CD4-positive, CD25-positive, alpha-beta regulatory T cell (primary cell): ENCODE data around the gene ANK3. TPM values are rescaled to one million over a fixed set of nuclear protein-coding genes. Genes with fewer than 3 reads are reported as not detected.

Experiments used
- ATAC-seq, 2 donors: fragments of 150-1000 bp; cut with Tn5 transposase; one replicate each; pipeline ENCODE4 v1.10.0; 2021; ENCODE audit warnings: low read depth in 2 of 2, moderate number of reproducible peaks in 2 of 2, moderate library complexity in 1 of 2
- DNase-seq, 3 donors: peaks; one replicate each; pipeline versions ENCODE4 v3.0.0 to v3.0.0-alpha.2; 2012 to 2022; ENCODE audit warnings: mixed read lengths in 1 of 3
- H3K27ac ChIP-seq: one replicate; pipeline ENCODE4 v1.7.0; 2013; ENCODE audit warnings: mild to moderate bottlenecking, low read length; ENCODE audit not compliant: insufficient read depth, poor library complexity, severe bottlenecking
- H3K27me3 ChIP-seq: one replicate; pipeline ENCODE4 v1.7.0; 2013; ENCODE audit warnings: low read length; ENCODE audit not compliant: control insufficient read depth, insufficient read depth
- H3K36me3 ChIP-seq: one replicate; pipeline ENCODE4 v1.7.0; 2013; ENCODE audit warnings: mild to moderate bottlenecking, low read length, moderate library complexity; ENCODE audit not compliant: control insufficient read depth, insufficient read depth
- H3K4me1 ChIP-seq: 2 replicates; pipeline ENCODE4 v1.7.0; 2013; ENCODE audit warnings: mild to moderate bottlenecking, low read length; ENCODE audit not compliant: insufficient read depth, control insufficient read depth, poor library complexity, severe bottlenecking
- H3K4me3 ChIP-seq: one replicate; pipeline ENCODE4 v1.7.0; 2013; ENCODE audit warnings: low read depth, mild to moderate bottlenecking, low read length, moderate library complexity
- H3K9me3 ChIP-seq, 2 experiments: 1 replicate in 1 of 2; 2 replicates in 1 of 2; pipeline ENCODE4 v1.7.0; 2013; ENCODE audit warnings: low read length in 2 of 2, mild to moderate bottlenecking in 1 of 2, moderate library complexity in 1 of 2; ENCODE audit not compliant: control insufficient read depth in 2 of 2
- H3K27ac Mint-ChIP-seq, 3 donors: one replicate each; pipeline ENCODE4 v1.8.0; 2020 to 2022; ENCODE audit warnings: mild to moderate bottlenecking in 3 of 3, mixed read lengths in 3 of 3, moderate library complexity in 2 of 3
- H3K27me3 Mint-ChIP-seq: one replicate; pipeline ENCODE4 v1.8.0; 2022; ENCODE audit warnings: mild to moderate bottlenecking, mixed read lengths
- H3K36me3 Mint-ChIP-seq: one replicate; pipeline ENCODE4 v1.8.0; 2020; ENCODE audit warnings: mixed read lengths
- H3K4me1 Mint-ChIP-seq, 4 donors: one replicate each; pipeline ENCODE4 v1.8.0; 2020 to 2022; ENCODE audit warnings: mixed read lengths in 4 of 4, mild to moderate bottlenecking in 1 of 4
- H3K4me3 Mint-ChIP-seq, 4 donors: one replicate each; pipeline ENCODE4 v1.8.0; 2020 to 2022; ENCODE audit warnings: mild to moderate bottlenecking in 4 of 4, mixed read lengths in 4 of 4, moderate library complexity in 3 of 4
- H3K9me3 Mint-ChIP-seq, 7 donors: one replicate each; pipeline ENCODE4 v1.8.0; 2020 to 2022; ENCODE audit warnings: mixed read lengths in 7 of 7, mild to moderate bottlenecking in 3 of 7, moderate library complexity in 2 of 7
- polyA plus RNA-seq, 4 donors: library from polyadenylated mRNA; unstranded; fragments of 300-500 nt; fragmentation: Illumina TruSeq; gene quantifications; one replicate each; pipeline ENCODE4 v1.2.3, GENCODE V29; 2021
- total RNA-seq: library from RNA; stranded (reverse); gene quantifications from one replicate; pipeline ENCODE4 v1.2.3, GENCODE V29; 2022

The ANK3 gene
- total and polyA plus RNA-seq, 5 donors from 2014 or later, result 1.8 to 32.6 (median 3.1) TPM

DNA sequence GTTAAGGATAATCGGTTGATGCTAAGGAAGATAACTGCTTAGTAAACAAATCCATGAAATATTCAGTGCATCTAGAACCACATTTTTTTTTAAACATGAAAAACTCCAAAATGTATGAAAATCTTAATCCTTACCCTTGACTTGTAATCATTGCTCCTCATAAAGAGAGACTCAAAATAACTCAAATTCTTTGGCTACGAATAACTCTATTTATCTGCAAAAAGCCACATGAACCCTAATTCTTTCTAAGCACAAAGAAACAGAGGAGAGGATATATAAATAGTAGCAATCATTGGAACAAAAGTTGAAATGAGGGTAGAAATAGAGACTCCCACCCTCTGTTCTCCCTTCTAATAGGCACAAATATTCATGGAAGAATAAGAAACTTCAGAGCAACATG, 40.2 kb downstream of the ANK3 start:
- H3K9me3 Mint-ChIP-seq, result peaks cover 0 to 2% (median 0%) of the 10 kb centered on the region in 7 donors
- Histone ChIP-seq H3K4me1 (no peaks in the 10 kb centered on the region), H3K36me3 (no peaks in the 10 kb centered on the region), H3K27ac (no peak overlapping the region), H3K27me3 (no peaks in the 10 kb centered on the region), H3K4me3 (no peak overlapping the region), H3K9me3 (no peaks in the 10 kb centered on the region)
- DNase-seq (no peak), ATAC-seq (no peak)
- H3K36me3 Mint-ChIP-seq, result no peaks in the 10 kb centered on the region
- no peaks in the 10 kb centered on the region for H3K4me1 Mint-ChIP-seq
- H3K4me3 Mint-ChIP-seq, result no peak overlapping the region
- H3K27me3 Mint-ChIP-seq, result no peaks in the 10 kb centered on the region
- no peak overlapping the region for H3K27ac Mint-ChIP-seq

DNA sequence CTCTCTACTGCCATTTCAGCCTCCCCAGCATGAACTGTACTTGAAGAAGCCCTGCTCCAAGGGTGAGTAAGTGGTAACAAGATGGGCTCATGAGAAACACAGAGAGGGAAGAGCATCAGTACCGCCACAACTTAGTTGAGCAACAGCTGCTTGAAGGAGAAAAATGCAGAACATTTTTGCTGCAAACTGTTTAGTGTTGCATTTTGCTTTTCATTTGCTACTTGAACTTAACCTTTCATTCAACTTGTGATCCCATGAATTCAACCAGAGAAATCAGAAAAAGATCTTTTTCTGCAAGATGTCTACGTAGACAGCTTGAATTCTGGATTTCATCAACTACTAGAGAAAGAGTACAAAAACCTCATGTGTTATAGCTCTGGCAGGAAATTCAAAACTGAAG, 40.7 kb downstream of the ANK3 start:
- Histone ChIP-seq H3K27me3 (no peaks in the 10 kb centered on the region), H3K9me3 (no peaks in the 10 kb centered on the region), H3K27ac (no peak overlapping the region), H3K4me3 (no peak overlapping the region), H3K4me1 (no peaks in the 10 kb centered on the region), H3K36me3 (no peaks in the 10 kb centered on the region)
- H3K36me3 Mint-ChIP-seq, result no peaks in the 10 kb centered on the region
- no peaks in the 10 kb centered on the region for H3K4me1 Mint-ChIP-seq
- no peak overlapping the region for H3K4me3 Mint-ChIP-seq
- H3K9me3 Mint-ChIP-seq, result peaks cover 0 to 2% (median 0%) of the 10 kb centered on the region in 7 donors
- no peak overlapping the region for H3K27ac Mint-ChIP-seq
- ATAC-seq (no peak), DNase-seq (no peak)
- no peaks in the 10 kb centered on the region for H3K27me3 Mint-ChIP-seq

DNA sequence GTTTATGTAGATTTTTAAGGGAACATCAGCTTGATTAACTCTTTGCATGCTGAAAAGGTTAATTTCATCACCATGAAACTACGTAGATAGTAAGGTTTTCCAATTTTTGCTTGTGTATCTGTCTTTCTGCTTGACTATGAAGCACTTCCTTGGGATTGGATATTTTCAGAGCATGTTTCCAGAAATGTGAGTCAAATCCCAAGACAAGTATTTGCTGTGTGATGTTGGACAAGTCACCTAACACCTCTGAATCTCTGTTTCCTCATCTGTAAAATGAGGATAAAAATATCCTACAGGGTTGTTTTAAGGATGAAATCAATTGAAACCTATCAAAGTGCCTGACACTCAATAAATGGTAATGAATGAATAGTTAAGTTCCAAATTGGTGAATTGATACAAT, 42.4 kb downstream of the ANK3 start:
- Histone ChIP-seq H3K27ac (no peak overlapping the region), H3K4me1 (no peaks in the 10 kb centered on the region), H3K36me3 (no peaks in the 10 kb centered on the region), H3K4me3 (no peak overlapping the region), H3K27me3 (no peaks in the 10 kb centered on the region), H3K9me3 (no peaks in the 10 kb centered on the region)
- no peaks in the 10 kb centered on the region for H3K36me3 Mint-ChIP-seq
- H3K4me3 Mint-ChIP-seq, result no peak overlapping the region
- H3K9me3 Mint-ChIP-seq, result peaks cover 0 to 2% (median 0%) of the 10 kb centered on the region in 7 donors
- no peak for DNase-seq
- no peak overlapping the region for H3K27ac Mint-ChIP-seq
- no peaks in the 10 kb centered on the region for H3K27me3 Mint-ChIP-seq
- ATAC-seq, result no peak
- H3K4me1 Mint-ChIP-seq, result no peaks in the 10 kb centered on the region

DNA sequence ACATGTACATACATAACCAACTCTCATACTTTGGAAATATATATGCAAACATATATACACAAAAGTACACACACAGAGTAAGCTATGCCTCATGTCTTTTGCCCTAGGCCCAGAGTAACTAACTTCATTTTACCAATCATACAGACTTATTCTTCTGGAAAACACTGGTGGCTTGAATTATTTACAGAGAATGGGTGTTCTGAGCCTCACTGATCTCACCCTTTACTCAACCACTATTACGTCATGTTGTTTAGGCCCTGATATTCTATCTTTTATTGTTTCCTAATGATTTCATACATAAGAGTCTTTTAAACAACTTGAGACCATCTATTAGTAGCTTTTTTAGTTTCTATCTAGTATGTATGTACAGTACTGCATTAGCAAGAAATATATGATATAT, 43.0 kb downstream of the ANK3 start:
- Mint-ChIP-seq H3K27me3 (no peaks in the 10 kb centered on the region), H3K36me3 (no peaks in the 10 kb centered on the region), H3K27ac (no peak overlapping the region), H3K9me3 (peaks cover 0 to 2% (median 0%) of the 10 kb centered on the region in 7 donors), H3K4me3 (no peak overlapping the region), H3K4me1 (no peaks in the 10 kb centered on the region)
- no peaks in the 10 kb centered on the region for H3K36me3 ChIP-seq
- H3K27me3 ChIP-seq, result no peaks in the 10 kb centered on the region
- no peak overlapping the region for H3K4me3 ChIP-seq
- no peak for DNase-seq
- H3K27ac ChIP-seq, result no peak overlapping the region
- no peak for ATAC-seq
- no peaks in the 10 kb centered on the region for H3K4me1 ChIP-seq
- H3K9me3 ChIP-seq, result no peaks in the 10 kb centered on the region

DNA sequence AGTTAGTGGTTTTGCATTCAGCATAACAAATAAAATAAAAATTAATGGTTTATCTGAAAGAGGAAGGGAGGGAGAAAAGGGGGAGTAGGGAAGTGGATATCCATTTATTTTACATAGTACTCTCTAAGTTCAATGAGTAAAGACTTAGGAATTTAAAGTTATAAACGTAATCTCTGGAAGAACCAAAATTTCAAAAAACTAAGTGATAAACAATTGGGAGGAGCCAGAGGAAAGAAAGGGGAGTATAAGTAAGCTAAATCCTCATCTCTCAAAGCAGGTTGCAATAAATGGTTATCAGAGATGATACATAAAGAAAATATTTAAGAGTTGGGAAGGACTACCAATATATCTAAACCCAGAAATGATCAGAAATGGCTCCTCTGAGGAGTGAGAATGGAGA, 46.4 kb downstream of the ANK3 start:
- no peak overlapping the region for H3K27ac ChIP-seq
- no peaks in the 10 kb centered on the region for H3K9me3 ChIP-seq
- ATAC-seq (no peak), DNase-seq (no peak)
- H3K9me3 Mint-ChIP-seq, result no peaks in the 10 kb centered on the region
- no peaks in the 10 kb centered on the region for H3K36me3 ChIP-seq
- no peaks in the 10 kb centered on the region for H3K4me1 Mint-ChIP-seq
- no peak overlapping the region for H3K4me3 Mint-ChIP-seq
- no peaks in the 10 kb centered on the region for H3K27me3 Mint-ChIP-seq
- no peaks in the 10 kb centered on the region for H3K27me3 ChIP-seq
- H3K27ac Mint-ChIP-seq, result no peak overlapping the region
- H3K4me1 ChIP-seq, result no peaks in the 10 kb centered on the region
- no peak overlapping the region for H3K4me3 ChIP-seq
- H3K36me3 Mint-ChIP-seq, result no peaks in the 10 kb centered on the region

DNA sequence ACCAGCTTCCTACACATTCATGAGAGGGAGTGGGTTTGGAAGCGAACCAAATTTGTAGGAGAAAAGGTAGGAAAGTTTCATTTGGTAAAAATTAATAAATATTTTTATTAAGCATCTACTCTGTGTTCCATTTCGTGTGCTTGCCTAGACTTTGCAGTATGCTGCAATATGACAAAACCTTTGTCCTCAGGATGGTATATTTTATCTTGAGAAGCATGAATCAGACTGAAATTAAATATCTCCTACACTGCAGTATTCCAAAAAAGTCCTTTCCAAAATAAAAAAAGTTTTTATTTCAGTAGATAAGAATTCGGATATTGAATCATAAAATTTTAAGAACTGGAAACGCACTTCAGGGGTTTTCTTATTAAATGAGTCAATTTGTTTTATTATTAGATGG, 47.7 kb downstream of the ANK3 start:
- Histone ChIP-seq H3K9me3 (no peaks in the 10 kb centered on the region), H3K36me3 (no peaks in the 10 kb centered on the region), H3K27me3 (no peaks in the 10 kb centered on the region), H3K4me3 (no peak overlapping the region), H3K27ac (no peak overlapping the region), H3K4me1 (no peaks in the 10 kb centered on the region)
- Mint-ChIP-seq H3K4me1 (no peaks in the 10 kb centered on the region), H3K9me3 (peaks cover 0 to 2% (median 0%) of the 10 kb centered on the region in 7 donors), H3K36me3 (no peaks in the 10 kb centered on the region), H3K27me3 (no peaks in the 10 kb centered on the region), H3K27ac (no peak overlapping the region), H3K4me3 (no peak overlapping the region)
- DNase-seq (no peak), ATAC-seq (no peak)

DNA sequence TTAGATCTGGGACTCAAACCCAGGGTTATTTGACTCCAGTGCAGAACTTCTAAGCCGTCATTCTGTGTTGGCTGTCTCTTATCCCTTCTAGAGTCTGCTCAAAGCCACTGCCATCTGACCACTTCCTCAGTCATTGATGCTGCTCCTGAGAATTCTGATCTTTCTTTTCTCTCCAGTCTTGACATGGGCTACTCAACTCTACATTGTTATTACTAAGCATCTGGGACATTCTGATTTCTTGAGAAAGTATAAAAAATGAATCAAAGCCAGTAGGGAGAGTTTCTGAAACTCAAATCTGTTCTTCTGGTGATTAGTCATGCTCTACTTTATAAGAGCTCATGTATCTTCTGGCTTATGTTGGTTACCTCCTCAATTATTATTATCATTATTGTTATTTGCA, 48.7 kb downstream of the ANK3 start:
- no peak overlapping the region for H3K27ac Mint-ChIP-seq
- DNase-seq, result no peak
- Histone ChIP-seq H3K4me1 (no peaks in the 10 kb centered on the region), H3K27ac (no peak overlapping the region), H3K4me3 (no peak overlapping the region), H3K9me3 (no peaks in the 10 kb centered on the region), H3K27me3 (no peaks in the 10 kb centered on the region), H3K36me3 (no peaks in the 10 kb centered on the region)
- H3K36me3 Mint-ChIP-seq, result no peaks in the 10 kb centered on the region
- no peak for ATAC-seq
- H3K4me1 Mint-ChIP-seq, result no peaks in the 10 kb centered on the region
- no peaks in the 10 kb centered on the region for H3K27me3 Mint-ChIP-seq
- H3K9me3 Mint-ChIP-seq, result peaks cover 0 to 2% (median 0%) of the 10 kb centered on the region in 7 donors
- no peak overlapping the region for H3K4me3 Mint-ChIP-seq

DNA sequence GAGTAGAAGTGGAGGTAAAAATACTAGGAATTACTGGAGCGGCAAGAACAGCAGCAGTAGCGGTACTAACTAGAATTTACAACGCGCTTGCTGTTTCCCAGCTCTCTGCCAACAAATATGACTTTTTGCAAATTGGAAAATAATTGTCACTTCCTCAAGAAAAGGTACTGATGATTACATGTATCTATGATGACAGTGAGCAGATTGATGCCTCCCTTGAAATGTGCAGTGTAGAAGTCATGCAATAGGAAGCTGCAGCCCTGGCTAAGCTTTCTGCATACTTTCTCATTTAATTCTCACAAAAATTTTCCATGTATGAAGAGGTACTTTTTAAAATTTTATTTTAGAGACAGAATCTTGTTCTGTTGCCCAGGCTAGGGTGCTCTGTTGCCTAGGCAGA, 49.9 kb downstream of the ANK3 start:
- Histone ChIP-seq H3K27me3 (no peaks in the 10 kb centered on the region), H3K4me1 (no peaks in the 10 kb centered on the region), H3K4me3 (no peak overlapping the region), H3K36me3 (no peaks in the 10 kb centered on the region), H3K27ac (no peak overlapping the region), H3K9me3 (no peaks in the 10 kb centered on the region)
- H3K9me3 Mint-ChIP-seq, result peaks cover 0 to 2% (median 0%) of the 10 kb centered on the region in 7 donors
- H3K36me3 Mint-ChIP-seq, result no peaks in the 10 kb centered on the region
- no peaks in the 10 kb centered on the region for H3K4me1 Mint-ChIP-seq
- ATAC-seq, result no peak
- no peak overlapping the region for H3K4me3 Mint-ChIP-seq
- no peak for DNase-seq
- H3K27me3 Mint-ChIP-seq, result no peaks in the 10 kb centered on the region
- no peak overlapping the region for H3K27ac Mint-ChIP-seq
